ENCODE results near the gene CBFA2T3. TPM values are rescaled to one million over a fixed set of nuclear protein-coding genes. Genes with fewer than 3 reads are reported as not detected.

CBFA2T3 gene
- total RNA-seq, 1 donor from 2014 or later = 4.6 TPM

DNA sequence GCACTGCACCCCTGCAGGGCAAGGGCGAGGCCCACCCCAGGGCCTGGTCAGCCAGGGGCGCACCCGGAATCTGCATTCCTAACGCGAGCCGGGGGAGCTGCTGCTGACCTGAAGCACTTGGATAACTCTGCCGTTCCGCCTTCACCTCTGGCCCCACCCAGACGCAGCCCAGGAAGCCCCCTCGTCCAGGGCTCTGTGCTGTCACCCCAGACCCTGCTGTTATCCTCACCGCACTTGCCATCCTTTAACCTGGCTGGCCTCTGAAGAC lies 97.3 kb downstream of the CBFA2T3 start:
- no peak for DNase-seq (ENCODE audit: low read depth, low spot score)
- no peaks in the 10 kb centered on the region for H3K36me3 Mint-ChIP-seq (ENCODE audit: low read depth)
- peak overlapping the region; percentile 52 for H3K27ac Mint-ChIP-seq (ENCODE audit: unreplicated experiment)
- no peaks in the 10 kb centered on the region for H3K4me1 Mint-ChIP-seq
- H3K4me3 Mint-ChIP-seq = no peak overlapping the region
- TF ChIP-seq, protein P1, sequence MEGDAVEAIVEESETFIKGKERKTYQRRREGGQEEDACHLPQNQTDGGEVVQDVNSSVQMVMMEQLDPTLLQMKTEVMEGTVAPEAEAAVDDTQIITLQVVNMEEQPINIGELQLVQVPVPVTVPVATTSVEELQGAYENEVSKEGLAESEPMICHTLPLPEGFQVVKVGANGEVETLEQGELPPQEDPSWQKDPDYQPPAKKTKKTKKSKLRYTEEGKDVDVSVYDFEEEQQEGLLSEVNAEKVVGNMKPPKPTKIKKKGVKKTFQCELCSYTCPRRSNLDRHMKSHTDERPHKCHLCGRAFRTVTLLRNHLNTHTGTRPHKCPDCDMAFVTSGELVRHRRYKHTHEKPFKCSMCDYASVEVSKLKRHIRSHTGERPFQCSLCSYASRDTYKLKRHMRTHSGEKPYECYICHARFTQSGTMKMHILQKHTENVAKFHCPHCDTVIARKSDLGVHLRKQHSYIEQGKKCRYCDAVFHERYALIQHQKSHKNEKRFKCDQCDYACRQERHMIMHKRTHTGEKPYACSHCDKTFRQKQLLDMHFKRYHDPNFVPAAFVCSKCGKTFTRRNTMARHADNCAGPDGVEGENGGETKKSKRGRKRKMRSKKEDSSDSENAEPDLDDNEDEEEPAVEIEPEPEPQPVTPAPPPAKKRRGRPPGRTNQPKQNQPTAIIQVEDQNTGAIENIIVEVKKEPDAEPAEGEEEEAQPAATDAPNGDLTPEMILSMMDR (conservative IDR thresholded peaks at IDR 0.05) = no peak
- H3K27me3 Mint-ChIP-seq (ENCODE audit: low read depth) = no peaks in the 10 kb centered on the region
- no peaks in the 10 kb centered on the region for H3K9me3 Mint-ChIP-seq

DNA sequence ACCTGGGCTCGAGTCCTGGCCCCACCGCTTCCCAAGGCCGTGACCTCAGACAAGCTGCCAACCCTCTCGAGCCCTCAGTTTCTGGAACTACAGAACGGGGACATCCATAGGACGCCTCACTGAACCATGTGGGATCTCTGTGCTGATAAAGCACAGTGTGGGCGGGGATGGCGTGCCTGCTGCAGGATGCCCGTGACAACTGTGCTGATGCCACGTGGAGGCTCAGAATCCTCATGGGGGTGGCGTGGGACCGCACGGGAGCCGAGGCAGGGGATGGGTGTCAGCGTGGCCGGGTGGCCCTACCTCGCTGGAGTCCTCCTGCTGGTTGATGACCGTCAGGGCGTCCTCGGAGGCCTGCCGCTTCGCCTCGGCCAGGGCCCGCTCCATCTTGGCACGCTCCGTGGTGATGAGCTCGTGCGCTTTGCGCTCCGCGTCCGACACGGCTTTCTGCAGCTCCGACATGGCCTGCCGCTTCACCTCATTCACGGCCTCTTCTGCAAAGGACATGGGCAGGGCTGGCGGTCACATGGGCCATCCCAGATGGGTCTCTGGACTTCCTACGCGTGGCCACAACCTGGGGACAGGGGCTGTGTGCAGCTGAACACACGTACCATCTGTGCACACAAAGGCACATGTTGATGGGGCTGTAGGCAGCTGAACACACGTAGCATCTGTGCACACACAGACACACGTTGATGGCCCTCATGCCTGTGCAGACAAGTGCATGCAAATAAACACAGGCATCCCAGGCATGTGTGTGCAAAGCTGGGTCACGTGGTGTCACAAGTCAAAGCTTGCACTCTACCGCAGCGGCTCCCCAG lies 97.8 kb downstream of the CBFA2T3 start:
- Mint-ChIP-seq H3K27me3 (ENCODE audit: low read depth) (no peaks in the 10 kb centered on the region), H3K9me3 (no peaks in the 10 kb centered on the region), H3K4me1 (no peaks in the 10 kb centered on the region), H3K4me3 (no peak overlapping the region), H3K36me3 (ENCODE audit: low read depth) (no peaks in the 10 kb centered on the region), H3K27ac (ENCODE audit: unreplicated experiment) (no peak overlapping the region)
- no peak for DNase-seq (ENCODE audit: low read depth, low spot score)
- TF ChIP-seq, protein P1 (conservative IDR thresholded peaks at IDR 0.05) = no peak

DNA sequence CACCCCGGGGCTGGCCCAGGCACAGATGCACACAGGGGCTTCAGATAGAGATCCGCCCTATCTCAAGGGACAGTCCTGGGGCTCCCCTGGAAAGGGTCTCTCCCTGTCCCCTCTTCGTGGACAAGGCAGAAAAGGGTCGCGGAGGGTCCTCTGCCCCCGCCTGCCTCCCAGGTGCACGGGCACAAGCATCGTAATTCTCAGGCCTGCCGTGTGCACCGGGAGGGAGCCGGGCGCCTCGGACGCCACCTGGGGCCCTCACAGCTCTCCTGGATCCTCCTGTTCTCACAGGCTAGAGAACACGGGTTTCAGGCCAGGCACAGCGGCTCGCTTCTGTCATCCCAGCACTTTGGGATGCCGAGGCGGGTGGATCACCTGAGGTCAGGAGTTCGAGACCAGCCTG lies 98.7 kb downstream of the CBFA2T3 start:
- DNase-seq (ENCODE audit: low read depth, low spot score) = no peak
- TF ChIP-seq, protein P1 (conservative IDR thresholded peaks at IDR 0.05) = no peak
- H3K9me3 Mint-ChIP-seq = no peaks in the 10 kb centered on the region
- H3K36me3 Mint-ChIP-seq (ENCODE audit: low read depth) = no peaks in the 10 kb centered on the region
- H3K27me3 Mint-ChIP-seq (ENCODE audit: low read depth) = no peaks in the 10 kb centered on the region
- H3K4me1 Mint-ChIP-seq = no peaks in the 10 kb centered on the region
- no peak overlapping the region for H3K4me3 Mint-ChIP-seq
- H3K27ac Mint-ChIP-seq (ENCODE audit: unreplicated experiment) = no peak overlapping the region

DNA sequence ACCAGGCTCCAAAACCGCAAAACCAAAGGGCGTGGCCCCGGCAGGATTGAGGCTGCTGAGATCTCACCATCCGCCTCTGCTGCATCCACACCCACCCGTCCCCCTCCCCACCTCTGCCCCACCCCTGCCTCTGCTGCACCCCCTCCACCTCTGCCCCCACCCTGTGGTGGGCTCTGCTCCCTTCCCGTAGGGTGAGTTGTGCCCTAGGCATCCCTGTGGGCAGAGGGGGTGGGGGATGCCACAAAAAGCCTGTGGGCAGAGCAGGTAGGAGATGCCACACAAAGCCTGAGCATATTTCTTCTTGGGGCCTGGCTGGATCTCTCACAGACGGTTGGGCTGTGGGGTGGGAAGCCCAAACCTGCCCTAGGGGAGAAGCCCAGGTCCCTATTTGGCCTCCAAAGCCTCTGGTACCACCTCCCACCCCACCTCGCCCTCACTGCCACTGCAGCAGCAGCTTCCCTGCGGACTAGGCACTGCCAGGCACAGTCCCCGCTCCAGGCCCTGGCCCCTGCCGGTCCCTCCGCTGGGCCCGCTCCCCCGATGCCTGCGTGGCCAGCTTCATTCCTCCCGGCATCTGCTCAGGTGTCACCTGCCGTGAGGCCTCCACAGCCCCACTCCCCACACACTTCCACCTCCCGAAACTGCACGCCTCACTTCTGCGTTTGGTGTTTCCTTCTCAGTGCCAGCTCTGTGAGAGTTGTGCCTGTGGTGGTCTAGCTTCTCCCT lies 99.3 kb downstream of the CBFA2T3 start:
- DNase-seq (ENCODE audit: low read depth, low spot score) = no peak
- no peaks in the 10 kb centered on the region for H3K9me3 Mint-ChIP-seq
- H3K27me3 Mint-ChIP-seq (ENCODE audit: low read depth) = no peaks in the 10 kb centered on the region
- no peaks in the 10 kb centered on the region for H3K36me3 Mint-ChIP-seq (ENCODE audit: low read depth)
- TF ChIP-seq, protein P1 (conservative IDR thresholded peaks at IDR 0.05) = no peak
- no peak overlapping the region for H3K27ac Mint-ChIP-seq (ENCODE audit: unreplicated experiment)
- no peaks in the 10 kb centered on the region for H3K4me1 Mint-ChIP-seq
- no peak overlapping the region for H3K4me3 Mint-ChIP-seq

DNA sequence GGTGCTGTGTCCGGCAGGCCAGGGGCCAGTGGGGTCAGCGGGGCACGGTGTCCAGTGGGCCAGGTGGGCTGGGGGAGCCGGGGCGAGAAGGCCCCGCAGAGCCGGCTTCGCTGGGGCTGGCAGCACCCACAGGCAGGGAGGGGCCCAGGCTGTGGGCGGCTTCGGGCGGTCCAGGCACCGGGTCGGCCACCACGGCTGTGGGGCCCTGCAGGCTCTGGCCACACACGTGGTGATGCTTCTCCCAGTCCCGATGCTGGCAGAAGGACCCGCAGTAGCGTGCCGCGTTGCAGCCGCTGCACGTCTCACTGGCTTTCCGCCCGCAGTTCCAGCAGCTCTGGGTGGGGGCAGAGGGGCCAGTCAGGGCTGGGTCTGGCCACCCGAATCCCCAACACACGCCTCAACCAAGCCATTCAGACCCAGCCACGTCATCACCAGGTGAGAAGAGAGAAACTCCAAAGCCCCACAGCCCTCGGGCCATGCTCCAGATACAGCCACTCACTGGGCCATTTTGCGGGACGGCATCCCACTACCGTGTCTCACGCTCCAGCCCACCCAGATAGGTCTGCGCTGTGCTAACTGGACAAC lies 100.0 kb downstream of the CBFA2T3 start:
- Mint-ChIP-seq H3K4me1 (no peaks in the 10 kb centered on the region), H3K27ac (ENCODE audit: unreplicated experiment) (no peak overlapping the region), H3K27me3 (ENCODE audit: low read depth) (no peaks in the 10 kb centered on the region), H3K36me3 (ENCODE audit: low read depth) (no peaks in the 10 kb centered on the region), H3K9me3 (no peaks in the 10 kb centered on the region), H3K4me3 (no peak overlapping the region)
- no peak for DNase-seq (ENCODE audit: low read depth, low spot score)
- TF ChIP-seq, protein P1 (conservative IDR thresholded peaks at IDR 0.05) = no peak

All from neural crest cell (in vitro differentiated cells).